HepG2 (cell line): ENCODE data around the gene TREM1. TPM values are rescaled to one million over a fixed set of nuclear protein-coding genes. Genes with fewer than 3 reads are reported as not detected.

ENCODE experiments used
- ATAC-seq: fragments of 200-7000 bp; cut with Tn5 transposase; 3 replicates; pipeline ENCODE4 v1.9.1; 2020; ENCODE audit warnings: mild to moderate bottlenecking, moderate library complexity
- BruUV-seq: library from RNA; stranded (reverse); fragments of 400-500 nt; replicated peaks from 2 replicates; lab custom pipeline; 2021; lab: Mats Ljungman, UMichigan
- CTCF ChIA-PET: fragments of 300-600 bp; formaldehyde crosslinking; extraction: SDS; loops from one replicate; lab custom pipeline; 2021; ENCODE audit warnings: low total read pairs, inconsistent platforms, low intra/inter-chr PET ratio; lab: Yijun Ruan, JAX
- POLR2A ChIA-PET: fragments of 350-600 bp; sonication (Branson Sonifier 250); formaldehyde crosslinking; loops from one replicate; lab custom pipeline; 2020; ENCODE audit warnings: antibody characterized with exemption, inconsistent platforms; lab: Yijun Ruan, JAX
- DNase-seq: peaks from one replicate; pipeline ENCODE4 v3.0.0-alpha.2; 2015; ENCODE audit warnings: low spot score
- FAIRE-seq: peaks from 3 replicates; lab custom pipeline; 2011; peaks lifted over from hg19 to GRCh38; lab: Jason Lieb, UNC
- H2AFZ ChIP-seq: one replicate; pipeline ENCODE4 v1.6.1; 2011; ENCODE audit warnings: low read length, inconsistent platforms
- H3K27ac ChIP-seq: fragments of 300-600 bp; 3 replicates; pipeline ENCODE4 v1.8.0; 2011; ENCODE audit warnings: mixed run types, mild to moderate bottlenecking, mixed read lengths, low read length, inconsistent platforms; ENCODE audit not compliant: insufficient read depth; ENCODE audit errors: extremely low read length
- H3K27me3 ChIP-seq, 2 experiments: fragments of 200-600 bp in 1 of 2; 2 replicates in 1 of 2; 3 replicates in 1 of 2; pipeline versions ENCODE4 v1.6.0 to v1.8.0; 2011; ENCODE audit warnings: low read length in 2 of 2, mild to moderate bottlenecking in 2 of 2, moderate library complexity in 2 of 2, inconsistent platforms in 1 of 2; ENCODE audit not compliant: insufficient read depth in 2 of 2, control insufficient read depth in 1 of 2
- H3K36me3 ChIP-seq, 2 experiments: fragments of 200-600 bp in 1 of 2; replicated peaks in 1 of 2; 2 replicates in 1 of 2; 3 replicates in 1 of 2; pipeline versions ENCODE4 v1.5.1 to v1.8.0; 2011; ENCODE audit warnings: low read length in 2 of 2, inconsistent platforms in 1 of 2; ENCODE audit not compliant: insufficient read depth in 2 of 2, control insufficient read depth in 1 of 2
- H3K4me1 ChIP-seq: 2 replicates; pipeline ENCODE4 v1.5.1; 2012; ENCODE audit warnings: low read length, inconsistent platforms; ENCODE audit not compliant: insufficient read depth
- H3K4me2 ChIP-seq: 2 replicates; pipeline ENCODE4 v1.6.0; 2011; ENCODE audit warnings: low read depth, low read length, inconsistent platforms
- H3K4me3 ChIP-seq, 3 experiments: fragments of 200-600 bp in 1 of 3; sonication (generic), shearing (Covaris generic) in 1 of 3; replicated peaks in 1 of 3; 2 replicates each; pipeline ENCODE4 v1.5.1; 2011 to 2016; ENCODE audit warnings: low read length in 3 of 3, inconsistent platforms in 2 of 3, low read depth in 2 of 3, mild to moderate bottlenecking in 2 of 3, control low read depth in 1 of 3, mixed read lengths in 1 of 3; ENCODE audit not compliant: insufficient read depth in 1 of 3
- H3K79me2 ChIP-seq: one replicate; pipeline ENCODE4 v1.6.1; 2011; ENCODE audit warnings: low read length, inconsistent platforms; ENCODE audit not compliant: insufficient read depth
- H3K9ac ChIP-seq: 2 replicates; pipeline ENCODE4 v1.6.0; 2011; ENCODE audit warnings: mild to moderate bottlenecking, low read depth, low read length, inconsistent platforms; ENCODE audit not compliant: insufficient read depth
- H3K9me3 ChIP-seq: 2 replicates; pipeline ENCODE4 v1.5.1; 2012; ENCODE audit warnings: mild to moderate bottlenecking, low read length
- H4K20me1 ChIP-seq: 2 replicates; pipeline ENCODE4 v1.6.0; 2011; ENCODE audit warnings: inconsistent platforms, mild to moderate bottlenecking, low read length, moderate library complexity; ENCODE audit not compliant: insufficient read depth
- ARID3A ChIP-seq: IDR thresholded peaks from 2 replicates; pipeline ENCODE4 v1.6.1; 2012; ENCODE audit warnings: low read depth, low read length, improper control_type of control experiment
- IKZF1 ChIP-seq: fragments of 450-650 bp; IDR thresholded peaks from 2 replicates; pipeline ENCODE4 v1.7.1; 2016
- KMT2B ChIP-seq: IDR thresholded peaks from 2 replicates; pipeline ENCODE4 v1.6.1; 2016; ENCODE audit warnings: missing genetic modification reagents, missing compliant biosample characterization
- MED1 ChIP-seq: sonication (generic); formaldehyde crosslinking; IDR thresholded peaks from 2 replicates; pipeline ENCODE4 v1.4.0; 2020; ENCODE audit warnings: missing genetic modification reagents
- NKX3-1 ChIP-seq: sonication (generic); formaldehyde crosslinking; IDR thresholded peaks from 2 replicates; pipeline ENCODE4 v1.5.0; 2020; ENCODE audit warnings: missing genetic modification reagents
- POLR2A ChIP-seq, 2 experiments: IDR thresholded peaks; 2 replicates each; pipeline ENCODE4 v1.6.1; 2011; ENCODE audit warnings: low read depth in 2 of 2, low read length in 2 of 2, mild to moderate bottlenecking in 1 of 2, moderate library complexity in 1 of 2; ENCODE audit not compliant: insufficient read depth in 1 of 2
- RXRA ChIP-seq: sonication (generic); formaldehyde crosslinking; IDR thresholded peaks from 2 replicates; pipeline ENCODE4 v1.5.1; 2020; ENCODE audit warnings: missing genetic modification reagents
- SMC3 ChIP-seq: IDR thresholded peaks from 2 replicates; pipeline ENCODE4 v1.6.1; 2011; ENCODE audit warnings: low read length, improper control_type of control experiment
- TRAFD1 ChIP-seq: sonication (generic); formaldehyde crosslinking; IDR thresholded peaks from 2 replicates; pipeline ENCODE4 v1.5.1; 2020; ENCODE audit warnings: missing genetic modification reagents, mild to moderate bottlenecking, borderline replicate concordance
- ZNF235 ChIP-seq: sonication (generic); formaldehyde crosslinking; IDR thresholded peaks from 2 replicates; pipeline ENCODE4 v1.8.1; 2023; ENCODE audit warnings: mild to moderate bottlenecking, missing genetic modification reagents, borderline replicate concordance
- ZNF367 ChIP-seq: sonication (generic); formaldehyde crosslinking; IDR thresholded peaks from 2 replicates; pipeline ENCODE4 v1.4.0; 2020; ENCODE audit warnings: missing genetic modification reagents, borderline replicate concordance
- ZNF784 ChIP-seq: sonication (generic); formaldehyde crosslinking; IDR thresholded peaks from 2 replicates; pipeline ENCODE4 v1.5.1; 2020; ENCODE audit warnings: missing genetic modification reagents, mild to moderate bottlenecking, borderline replicate concordance
- WGBS: methylation state at CpG from one replicate; pipeline ENCODE4 v1.1.6; 2017; ENCODE audit warnings: low lambda C conversion rate; 5-methylcytosine and 5-hydroxymethylcytosine counted together
- in situ Hi-C: cut with HindIII; loops from 2 replicates; pipeline ENCODE4 v1.10.0; 2017; ENCODE audit warnings: low pct_unique_long_range_greater_than_20kb; ENCODE audit not compliant: extremely low pct_ligation_motif_present
- intact Hi-C: fragments of 100-400 bp; cut with micrococcal nuclease; formaldehyde crosslinking; loops from one replicate; pipeline ENCODE4 v1.10.0; 2022; ENCODE audit not compliant: unreplicated experiment
- polyA plus RNA-seq, 8 experiments: library from polyadenylated mRNA; depleted of rRNA in 3 of 8; stranded (reverse) in 7 of 8; unstranded in 1 of 8; fragments of >200 nt; fragmentation: Illumina TruSeq in 4 of 8; extraction: Trizol in 4 of 8; gene quantifications; 2 replicates each; pipeline versions ENCODE4 v1.2.1 to v1.2.3, GENCODE V29; 2011 to 2016; ENCODE audit warnings: low read depth in 4 of 8, missing spikeins in 1 of 8, mixed read lengths in 1 of 8; ENCODE audit not compliant: insufficient read depth in 1 of 8
- total RNA-seq, 5 experiments: library from RNA; depleted of rRNA; stranded (reverse); fragments of >200 nt; fragmentation: Illumina TruSeq; extraction: Trizol; gene quantifications; 2 replicates each; pipeline ENCODE4 v1.2.3, GENCODE V29; 2016; ENCODE audit warnings: low read depth in 1 of 5
- TF ChIP-seq, protein P1 (sequence below): sonication (generic); formaldehyde crosslinking; IDR thresholded peaks from 2 replicates; pipeline ENCODE4 v1.4.0; 2020; ENCODE audit warnings: missing genetic modification reagents
- TF ChIP-seq, protein P2 (sequence below): sonication (generic); formaldehyde crosslinking; IDR thresholded peaks from 2 replicates; pipeline ENCODE4 v1.9.0; 2021; ENCODE audit warnings: missing genetic modification reagents, borderline replicate concordance
- TF ChIP-seq, protein P3 (sequence below): sonication (generic); formaldehyde crosslinking; IDR thresholded peaks from 2 replicates; pipeline ENCODE4 v1.4.0; 2020; ENCODE audit warnings: missing genetic modification reagents

TREM1 gene
- total and polyA plus RNA-seq, 2 of the 13 experiments (the other 11 are each of a cell fraction or from before 2014, with no cell fraction given) = 0.49 TPM; not detected in 1

- H3K27me3 ChIP-seq = peaks cover 0 to 22% of the 10 kb centered on the region in 2 experiments; a peak in 2 of 5 replicates
- WGBS = 96% methylated on average over 1 of the region's 1 CpG
- ATAC-seq = no peak
- BruUV-seq = no TSS peak
- no peaks in the 10 kb centered on the region for H3K9me3 ChIP-seq
- H3K4me3 ChIP-seq = no peak overlapping the region
- H3K4me2 ChIP-seq = no peak overlapping the region
- no peak for DNase-seq
- FAIRE-seq = no peak
- no peaks in the 10 kb centered on the region for H4K20me1 ChIP-seq
- intact Hi-C loops = no loop called here
- no peak overlapping the region for H2AFZ ChIP-seq
- in situ Hi-C loops = no loop called here
- ChIA-PET POLR2A (no interaction called here), CTCF (no interaction called here)
- H3K79me2 ChIP-seq = no peaks in the 10 kb centered on the region
- no peak overlapping the region for H3K27ac ChIP-seq
- no peak overlapping the region for H3K9ac ChIP-seq
- H3K36me3 ChIP-seq = no peaks in the 10 kb centered on the region
- H3K4me1 ChIP-seq = no peaks in the 10 kb centered on the region
- TF ChIP-seq, protein P1, sequence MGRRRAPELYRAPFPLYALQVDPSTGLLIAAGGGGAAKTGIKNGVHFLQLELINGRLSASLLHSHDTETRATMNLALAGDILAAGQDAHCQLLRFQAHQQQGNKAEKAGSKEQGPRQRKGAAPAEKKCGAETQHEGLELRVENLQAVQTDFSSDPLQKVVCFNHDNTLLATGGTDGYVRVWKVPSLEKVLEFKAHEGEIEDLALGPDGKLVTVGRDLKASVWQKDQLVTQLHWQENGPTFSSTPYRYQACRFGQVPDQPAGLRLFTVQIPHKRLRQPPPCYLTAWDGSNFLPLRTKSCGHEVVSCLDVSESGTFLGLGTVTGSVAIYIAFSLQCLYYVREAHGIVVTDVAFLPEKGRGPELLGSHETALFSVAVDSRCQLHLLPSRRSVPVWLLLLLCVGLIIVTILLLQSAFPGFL (CRISPR knock-in tag) = no peak
- TF ChIP-seq, protein P2, sequence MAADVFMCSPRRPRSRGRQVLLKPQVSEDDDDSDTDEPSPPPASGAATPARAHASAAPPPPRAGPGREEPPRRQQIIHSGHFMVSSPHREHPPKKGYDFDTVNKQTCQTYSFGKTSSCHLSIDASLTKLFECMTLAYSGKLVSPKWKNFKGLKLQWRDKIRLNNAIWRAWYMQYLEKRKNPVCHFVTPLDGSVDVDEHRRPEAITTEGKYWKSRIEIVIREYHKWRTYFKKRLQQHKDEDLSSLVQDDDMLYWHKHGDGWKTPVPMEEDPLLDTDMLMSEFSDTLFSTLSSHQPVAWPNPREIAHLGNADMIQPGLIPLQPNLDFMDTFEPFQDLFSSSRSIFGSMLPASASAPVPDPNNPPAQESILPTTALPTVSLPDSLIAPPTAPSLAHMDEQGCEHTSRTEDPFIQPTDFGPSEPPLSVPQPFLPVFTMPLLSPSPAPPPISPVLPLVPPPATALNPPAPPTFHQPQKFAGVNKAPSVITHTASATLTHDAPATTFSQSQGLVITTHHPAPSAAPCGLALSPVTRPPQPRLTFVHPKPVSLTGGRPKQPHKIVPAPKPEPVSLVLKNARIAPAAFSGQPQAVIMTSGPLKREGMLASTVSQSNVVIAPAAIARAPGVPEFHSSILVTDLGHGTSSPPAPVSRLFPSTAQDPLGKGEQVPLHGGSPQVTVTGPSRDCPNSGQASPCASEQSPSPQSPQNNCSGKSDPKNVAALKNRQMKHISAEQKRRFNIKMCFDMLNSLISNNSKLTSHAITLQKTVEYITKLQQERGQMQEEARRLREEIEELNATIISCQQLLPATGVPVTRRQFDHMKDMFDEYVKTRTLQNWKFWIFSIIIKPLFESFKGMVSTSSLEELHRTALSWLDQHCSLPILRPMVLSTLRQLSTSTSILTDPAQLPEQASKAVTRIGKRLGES (CRISPR knock-in tag) = no peak
- TF ChIP-seq ARID3A (no peak), SMC3 (no peak), NKX3-1 (CRISPR knock-in tag) (no peak), ZNF784 (CRISPR knock-in tag) (no peak), ZNF235 (CRISPR knock-in tag) (no peak), ZNF367 (CRISPR knock-in tag) (no peak), POLR2A (IDR thresholded peaks at IDR 0.05; ENCODE audit: insufficient read depth in 1 of 2, low read depth in 2 of 2, low read length in 2 of 2) (no peak), MED1 (CRISPR knock-in tag) (no peak), KMT2B (no peak), RXRA (no peak), TRAFD1 (CRISPR knock-in tag) (no peak), IKZF1 (no peak)
- TF ChIP-seq, protein P3, sequence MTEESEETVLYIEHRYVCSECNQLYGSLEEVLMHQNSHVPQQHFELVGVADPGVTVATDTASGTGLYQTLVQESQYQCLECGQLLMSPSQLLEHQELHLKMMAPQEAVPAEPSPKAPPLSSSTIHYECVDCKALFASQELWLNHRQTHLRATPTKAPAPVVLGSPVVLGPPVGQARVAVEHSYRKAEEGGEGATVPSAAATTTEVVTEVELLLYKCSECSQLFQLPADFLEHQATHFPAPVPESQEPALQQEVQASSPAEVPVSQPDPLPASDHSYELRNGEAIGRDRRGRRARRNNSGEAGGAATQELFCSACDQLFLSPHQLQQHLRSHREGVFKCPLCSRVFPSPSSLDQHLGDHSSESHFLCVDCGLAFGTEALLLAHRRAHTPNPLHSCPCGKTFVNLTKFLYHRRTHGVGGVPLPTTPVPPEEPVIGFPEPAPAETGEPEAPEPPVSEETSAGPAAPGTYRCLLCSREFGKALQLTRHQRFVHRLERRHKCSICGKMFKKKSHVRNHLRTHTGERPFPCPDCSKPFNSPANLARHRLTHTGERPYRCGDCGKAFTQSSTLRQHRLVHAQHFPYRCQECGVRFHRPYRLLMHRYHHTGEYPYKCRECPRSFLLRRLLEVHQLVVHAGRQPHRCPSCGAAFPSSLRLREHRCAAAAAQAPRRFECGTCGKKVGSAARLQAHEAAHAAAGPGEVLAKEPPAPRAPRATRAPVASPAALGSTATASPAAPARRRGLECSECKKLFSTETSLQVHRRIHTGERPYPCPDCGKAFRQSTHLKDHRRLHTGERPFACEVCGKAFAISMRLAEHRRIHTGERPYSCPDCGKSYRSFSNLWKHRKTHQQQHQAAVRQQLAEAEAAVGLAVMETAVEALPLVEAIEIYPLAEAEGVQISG = no peak
These were observed 61.7 kb downstream of the TREM1 start for GRCh38 chr6:41224800-41225199.
